HG02763 (cell line): ENCODE results near the gene ASPRV1.
"Not testable (repeated sequence)": the region's sequence is repeated elsewhere in the genome, so short reads cannot be mapped to it uniquely, and the experiment has no call there.

Source experiments
- ATAC-seq: cut with Tn5 transposase; IDR thresholded peaks from one replicate; pipeline ENCODE4 v1.9.1; 2021; ENCODE audit warnings: mild to moderate bottlenecking, moderate library complexity; ENCODE audit not compliant: unreplicated experiment

Gene ASPRV1

DNA sequence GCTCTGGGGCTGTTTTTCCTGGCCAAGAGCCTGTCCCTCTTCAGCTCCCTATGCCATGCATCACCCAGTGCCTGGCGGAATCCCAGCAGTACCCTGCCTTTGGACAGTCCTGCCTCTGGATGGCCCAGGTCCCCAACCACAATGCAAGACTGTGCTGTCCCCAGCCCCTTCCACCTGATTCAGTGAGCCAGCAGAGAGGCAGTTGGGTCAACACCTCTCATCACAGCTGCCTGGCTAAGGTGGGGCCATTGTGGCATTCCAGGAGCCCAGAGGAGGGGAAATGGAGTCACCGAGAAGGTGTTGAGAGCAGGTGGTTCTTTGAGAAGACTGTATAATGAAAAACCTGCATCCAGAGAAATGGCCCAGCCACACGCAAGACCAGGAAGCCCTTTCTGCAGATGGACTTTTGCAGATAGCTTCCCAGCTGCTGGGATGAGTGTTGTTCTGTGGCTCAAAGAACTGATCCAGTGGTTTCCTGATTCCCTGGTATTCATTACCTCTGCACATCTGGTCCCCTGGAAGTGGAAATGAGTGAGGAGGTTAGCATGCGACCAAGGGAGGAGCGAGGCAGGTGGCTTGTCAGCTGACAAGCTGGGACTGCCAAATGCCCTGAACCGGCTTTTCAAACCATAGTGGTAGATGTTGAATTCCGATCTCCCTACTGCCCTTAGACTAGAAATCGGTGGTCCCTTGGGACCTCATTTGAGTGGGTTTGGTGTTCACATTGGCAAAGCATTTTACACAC lies 1.7 kb upstream of the ASPRV1 start:
- ATAC-seq, result no peak

- no peak for ATAC-seq
These were observed 610 bp downstream of the ASPRV1 start for GRCh38 chr2:69960821-69961220.

DNA sequence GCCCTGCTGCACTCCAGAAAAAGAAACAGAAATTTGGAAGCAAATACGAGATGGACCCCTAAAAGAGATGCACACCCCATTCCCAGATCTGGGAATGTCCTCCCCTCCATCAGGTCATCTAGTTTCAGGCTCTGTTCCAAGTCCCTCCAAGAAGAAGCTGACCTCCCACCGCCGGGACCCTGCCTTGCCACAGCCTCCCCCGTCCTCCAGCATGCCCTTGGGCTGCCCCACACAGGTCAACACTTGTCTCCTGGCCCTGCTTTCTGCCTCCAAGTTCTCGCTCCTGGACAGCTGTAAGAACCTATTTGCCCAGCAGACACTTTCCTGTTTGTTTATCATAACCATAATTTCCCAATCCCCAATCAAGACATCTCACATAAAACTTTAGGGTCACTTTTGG lies 2.0 kb downstream of the ASPRV1 start:
- ATAC-seq, result no peak

DNA sequence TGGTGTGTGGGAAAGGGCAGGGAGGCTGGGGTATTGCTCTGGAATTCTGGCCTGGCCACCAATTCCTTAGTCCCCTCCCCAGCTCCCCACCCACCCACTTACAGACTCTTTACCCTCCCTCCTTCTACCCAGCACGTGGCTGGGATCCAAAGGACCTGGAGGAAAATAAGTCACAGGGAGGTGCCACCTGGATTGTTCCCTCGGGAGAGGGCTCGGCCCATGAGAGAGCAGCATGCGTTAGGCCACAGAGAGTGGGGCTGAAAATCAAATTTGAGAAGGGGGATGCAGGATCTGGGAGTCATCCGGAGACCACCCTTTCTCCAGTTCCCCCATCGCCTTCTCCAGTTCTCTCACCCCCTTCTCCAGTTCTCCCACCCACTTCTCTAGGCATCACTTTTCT lies 3.0 kb downstream of the ASPRV1 start:
- no peak for ATAC-seq

- no peak for ATAC-seq
These were observed 3.5 kb downstream of the ASPRV1 start for GRCh38 chr2:69957965-69958364.

- no peak for ATAC-seq
These were observed 4.9 kb downstream of the ASPRV1 start for GRCh38 chr2:69956475-69956979.

DNA sequence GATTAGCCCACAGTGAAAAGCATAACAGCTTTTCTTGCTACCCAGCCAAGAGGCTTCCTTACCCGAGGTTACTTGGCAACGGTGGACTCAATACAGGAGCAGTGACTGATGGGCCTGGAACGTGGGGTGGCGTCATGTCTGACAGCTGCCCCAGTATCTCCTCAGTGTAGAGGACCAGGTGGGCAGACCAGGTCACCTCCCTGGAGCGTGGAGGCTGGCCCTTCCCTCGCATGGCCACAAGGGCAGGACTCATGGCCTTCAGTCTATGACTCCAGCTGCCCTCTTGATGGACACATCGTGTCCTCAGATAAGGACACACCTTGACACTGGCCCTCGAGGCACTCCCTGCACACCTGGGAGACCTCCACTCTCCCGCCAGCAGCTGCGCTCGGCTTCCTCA lies 6.4 kb downstream of the ASPRV1 start:
- no peak for ATAC-seq

DNA sequence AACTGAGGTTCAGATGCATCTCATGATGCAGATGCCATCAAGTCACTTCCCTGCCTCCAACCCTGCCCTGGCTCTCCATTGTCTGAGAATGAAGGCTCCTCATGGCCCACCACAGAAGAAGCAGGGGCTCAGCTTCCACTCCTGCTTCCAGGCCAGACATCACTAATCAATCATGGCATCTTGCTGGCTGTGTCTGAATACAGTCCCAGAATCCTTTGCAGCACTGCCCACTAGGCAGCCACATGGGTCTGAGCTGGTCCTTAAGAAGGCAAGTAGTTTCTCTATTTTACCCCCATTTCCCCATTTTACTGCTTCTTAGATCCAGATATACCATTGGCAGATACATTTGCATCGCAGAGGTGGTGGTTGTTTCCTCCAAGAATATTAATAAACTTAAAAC lies 7.3 kb downstream of the ASPRV1 start:
- ATAC-seq, result no peak

GRCh38 chr2:69952336-69953115 lies 8.9 kb downstream of the ASPRV1 start:
- no peak for ATAC-seq

DNA sequence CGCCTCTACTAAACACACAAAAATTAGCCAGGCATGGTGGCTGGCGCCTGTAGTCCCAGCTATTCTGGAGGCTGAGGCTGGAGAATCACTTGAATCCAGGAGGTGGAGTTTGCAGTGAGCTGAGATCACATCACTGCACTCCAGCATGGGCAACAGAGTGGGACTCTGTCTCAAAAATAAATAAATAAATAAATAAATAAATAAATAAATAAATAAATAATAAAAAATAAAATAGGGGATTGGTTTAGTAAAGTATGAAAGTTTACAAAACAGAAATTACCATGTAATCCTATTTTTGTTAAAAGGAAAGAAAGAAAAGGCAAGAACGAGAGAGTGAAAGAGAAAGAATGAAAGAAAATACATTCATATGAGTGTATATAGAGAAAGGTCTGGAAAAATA lies 10.8 kb downstream of the ASPRV1 start:
- ATAC-seq, result not testable (repeated sequence)

DNA sequence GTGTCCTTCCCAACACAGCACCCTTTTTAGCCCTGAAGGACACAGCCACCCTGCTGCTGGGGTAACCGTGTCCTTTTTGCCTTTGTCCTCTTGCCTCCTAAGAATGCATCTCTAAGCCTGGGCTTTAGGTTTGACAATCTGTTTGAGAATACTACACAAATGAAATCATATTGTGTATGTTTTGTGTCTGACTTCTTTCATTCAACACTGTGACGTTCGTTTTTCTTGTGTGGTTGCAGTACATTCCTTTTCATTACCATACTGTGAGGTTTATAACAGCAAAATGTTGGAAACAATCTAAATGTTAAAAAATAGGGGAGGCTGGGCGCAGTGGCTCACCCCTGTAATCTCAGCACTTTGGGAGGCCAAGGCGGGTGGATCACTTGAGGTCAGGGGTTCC lies 11.2 kb downstream of the ASPRV1 start:
- no peak for ATAC-seq

DNA sequence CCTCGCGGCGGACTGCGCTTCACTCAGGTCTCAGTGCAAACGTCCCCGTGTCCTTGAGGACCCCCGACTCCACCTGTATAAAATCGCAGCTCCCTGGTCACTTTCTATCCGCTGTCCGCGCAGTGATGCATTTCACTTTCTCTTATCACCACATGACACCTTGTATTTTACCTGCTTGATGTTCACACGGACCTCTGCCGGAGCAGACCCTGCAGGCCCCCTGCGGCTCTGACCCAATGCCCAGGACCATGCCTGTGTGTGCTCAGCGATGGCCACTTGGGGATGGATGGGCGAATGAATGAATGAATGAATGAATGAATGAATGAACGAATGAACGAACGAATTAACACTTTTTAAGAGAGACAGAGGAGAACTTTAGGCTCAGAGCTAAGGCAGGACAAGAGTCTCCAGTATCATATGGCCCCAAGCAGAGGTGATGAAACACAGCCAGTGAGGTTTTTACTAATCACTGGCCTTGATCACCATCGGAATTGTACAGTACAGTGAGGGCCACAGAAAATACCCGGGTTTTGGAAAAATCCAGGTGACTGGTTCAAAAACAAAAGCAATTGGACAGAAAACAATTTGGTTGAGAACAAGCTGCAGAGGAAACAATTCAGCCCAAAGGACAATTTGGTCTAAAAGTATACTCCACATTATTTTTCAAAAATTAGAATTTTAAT lies 12.3 kb downstream of the ASPRV1 start:
- no peak for ATAC-seq

GRCh38 chr2:69948032-69948962 lies 13.1 kb downstream of the ASPRV1 start:
- no peak for ATAC-seq

- ATAC-seq, result no peak
These were observed 14.0 kb downstream of the ASPRV1 start for GRCh38 chr2:69947325-69947931.

GRCh38 chr2:69946351-69947324 lies 14.8 kb downstream of the ASPRV1 start:
- ATAC-seq, result no peak

- no peak for ATAC-seq
These were observed 15.5 kb downstream of the ASPRV1 start for GRCh38 chr2:69945941-69946340.

- ATAC-seq, result no peak
These were observed 16.0 kb downstream of the ASPRV1 start for GRCh38 chr2:69945441-69945840.

DNA sequence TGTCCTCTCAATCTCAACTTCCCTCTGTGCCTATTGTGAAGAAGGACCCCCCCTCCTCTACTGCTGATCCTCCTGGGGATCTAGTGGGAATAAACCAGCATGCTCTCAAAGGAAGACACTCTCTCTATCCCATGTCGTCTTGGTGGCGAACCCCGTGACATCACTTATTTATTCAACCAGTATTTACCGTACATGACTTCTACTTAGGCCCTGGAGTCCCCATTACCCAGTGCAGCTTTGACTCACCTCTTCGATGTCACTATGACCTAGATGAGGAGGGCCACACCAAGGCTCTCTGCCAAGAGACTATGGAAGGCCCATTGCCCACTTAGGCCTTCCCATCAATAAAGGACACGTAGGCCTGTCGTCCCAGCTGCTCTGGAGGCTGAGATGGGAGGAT lies 16.7 kb downstream of the ASPRV1 start:
- no peak for ATAC-seq
